Body of pancreas (tissue), 4 donors: Measurements from ENCODE around the gene HEXA. TPM values are rescaled to one million over a fixed set of nuclear protein-coding genes. Genes with fewer than 3 reads are reported as not detected.

ENCODE experiments used
- ATAC-seq: fragments of 150-250 bp; one replicate; pipeline ENCODE4 v1.9.1; 2016
- DNase-seq, 4 donors: peaks; one replicate each; pipeline ENCODE4 v3.0.0-alpha.2; 2019
- H3K27ac ChIP-seq, 4 donors: fragments of 200-600 bp; sonication (generic); 1 replicate in 3 of 4; 2 replicates in 1 of 4; pipeline versions ENCODE4 v1.5.1 to v1.6.1; 2016 to 2019; ENCODE audit warnings: mild to moderate bottlenecking in 1 of 4, mixed read lengths in 1 of 4, moderate library complexity in 1 of 4
- H3K27me3 ChIP-seq, 2 donors: fragments of 200-600 bp; sonication (generic); one replicate each; pipeline ENCODE4 v1.6.0; 2016; ENCODE audit warnings: mild to moderate bottlenecking in 1 of 2
- H3K36me3 ChIP-seq, 2 donors: fragments of 200-600 bp; sonication (generic); replicated peaks in 1 of 2; 2 replicates each; pipeline ENCODE4 v1.5.1; 2016; ENCODE audit warnings: low read depth in 2 of 2; ENCODE audit not compliant: insufficient read depth in 1 of 2
- H3K4me1 ChIP-seq: fragments of 200-600 bp; sonication (generic); one replicate; pipeline ENCODE4 v1.6.0; 2016
- H3K4me3 ChIP-seq, 2 donors: fragments of 200-600 bp; sonication (generic); 1 replicate in 1 of 2; 2 replicates in 1 of 2; pipeline ENCODE4 v1.5.1; 2016 to 2019
- H3K9me3 ChIP-seq, 3 donors: fragments of 200-600 bp; sonication (generic); 1 replicate in 2 of 3; 2 replicates in 1 of 3; pipeline ENCODE4 v1.5.1; 2016
- CTCF ChIP-seq, 7 experiments: fragments of 450-650 bp in 4 of 7; fragments of 200-600 bp in 3 of 7; sonication (generic) in 3 of 7; IDR thresholded peaks; one replicate each; pipeline ENCODE4 v1.5.1; 2016 to 2019; ENCODE audit warnings: antibody characterized with exemption in 7 of 7
- POLR2A ChIP-seq, 3 donors: fragments of 450-650 bp; IDR thresholded peaks; one replicate each; pipeline ENCODE4 v1.6.1; 2016; ENCODE audit warnings: antibody characterized with exemption in 3 of 3, mild to moderate bottlenecking in 2 of 3
- WGBS, 2 donors: methylation state at CpG; one replicate each; pipeline ENCODE4 v1.1.5; 2017; 5-methylcytosine and 5-hydroxymethylcytosine counted together
- intact Hi-C: fragments of 100-400 bp; cut with DNase I; formaldehyde crosslinking; loops from one replicate; pipeline ENCODE4 v1.15.1; 2023
- total RNA-seq, 2 donors: library from RNA; depleted of rRNA; stranded (reverse); fragments of >200 nt; gene quantifications; one replicate each; pipeline ENCODE4 v1.1.0, GENCODE V29; 2016

HEXA gene
- total RNA-seq, 2 donors from 2014 or later, result 35.5 to 48.8 TPM

DNA sequence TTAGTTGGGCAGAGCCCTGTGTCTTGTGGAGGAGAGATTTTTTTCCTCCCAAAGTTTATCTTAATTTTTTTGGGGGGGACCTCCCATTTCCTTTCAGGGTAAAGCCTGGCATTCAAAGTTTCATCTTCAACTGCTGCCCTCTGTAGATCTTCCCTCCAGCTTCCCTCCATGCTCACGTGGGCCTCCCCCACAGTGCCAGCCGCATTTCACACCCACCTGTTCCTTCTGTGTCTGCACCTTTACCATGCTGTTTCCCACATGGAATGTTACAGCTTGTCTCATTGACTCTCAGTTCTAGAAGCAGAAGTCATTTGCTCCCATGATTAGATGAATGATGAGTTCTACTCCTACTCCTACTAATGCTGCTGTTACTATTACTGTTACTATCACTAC lies 62.4 kb downstream of the HEXA start:
- Histone ChIP-seq H3K4me3 (no peak overlapping the region), H3K36me3 (no peaks in the 10 kb centered on the region), H3K27ac (no peak overlapping the region), H3K4me1 (no peaks in the 10 kb centered on the region), H3K9me3 (no peaks in the 10 kb centered on the region), H3K27me3 (no peaks in the 10 kb centered on the region)
- ATAC-seq (no peak), DNase-seq (no peak)
- 52 to 67% methylated on average over 2 of the region's 2 CpGs for WGBS, 2 donors
- TF ChIP-seq CTCF (IDR thresholded peaks at IDR 0.05), result no peak
- TF ChIP-seq POLR2A (IDR thresholded peaks at IDR 0.05), result no peak
- intact Hi-C loops, result no loop called here

GRCh38 chr15:72312605-72313447 lies 63.0 kb downstream of the HEXA start:
- DNase-seq, result peak; percentile 70 to 84 (median 75)
- no peaks in the 10 kb centered on the region for H3K27me3 ChIP-seq
- peak; percentile 91 for ATAC-seq
- no peaks in the 10 kb centered on the region for H3K4me1 ChIP-seq
- no peak overlapping the region for H3K27ac ChIP-seq
- H3K4me3 ChIP-seq, result no peak overlapping the region
- intact Hi-C loops, result no loop called here
- peak; percentile 28 to 75 (median 66) for TF ChIP-seq CTCF (IDR thresholded peaks at IDR 0.05)
- TF ChIP-seq POLR2A (IDR thresholded peaks at IDR 0.05), result no peak
- H3K36me3 ChIP-seq, result no peaks in the 10 kb centered on the region
- H3K9me3 ChIP-seq, result no peaks in the 10 kb centered on the region
- WGBS, 2 donors, result 54 to 55% methylated on average over 2 of the region's 2 CpGs

GRCh38 chr15:72307026-72307425 lies 68.8 kb downstream of the HEXA start:
- WGBS, 2 donors, result 66 to 88% methylated on average over 3 to 5 of the region's 5 CpGs
- Histone ChIP-seq H3K4me1 (no peaks in the 10 kb centered on the region), H3K9me3 (no peaks in the 10 kb centered on the region), H3K4me3 (no peak overlapping the region), H3K27me3 (no peaks in the 10 kb centered on the region), H3K27ac (no peak overlapping the region), H3K36me3 (no peaks in the 10 kb centered on the region)
- TF ChIP-seq CTCF (IDR thresholded peaks at IDR 0.05) (no peak), POLR2A (IDR thresholded peaks at IDR 0.05) (no peak)
- intact Hi-C loops, result no loop called here
- no peak for ATAC-seq
- no peak for DNase-seq

DNA sequence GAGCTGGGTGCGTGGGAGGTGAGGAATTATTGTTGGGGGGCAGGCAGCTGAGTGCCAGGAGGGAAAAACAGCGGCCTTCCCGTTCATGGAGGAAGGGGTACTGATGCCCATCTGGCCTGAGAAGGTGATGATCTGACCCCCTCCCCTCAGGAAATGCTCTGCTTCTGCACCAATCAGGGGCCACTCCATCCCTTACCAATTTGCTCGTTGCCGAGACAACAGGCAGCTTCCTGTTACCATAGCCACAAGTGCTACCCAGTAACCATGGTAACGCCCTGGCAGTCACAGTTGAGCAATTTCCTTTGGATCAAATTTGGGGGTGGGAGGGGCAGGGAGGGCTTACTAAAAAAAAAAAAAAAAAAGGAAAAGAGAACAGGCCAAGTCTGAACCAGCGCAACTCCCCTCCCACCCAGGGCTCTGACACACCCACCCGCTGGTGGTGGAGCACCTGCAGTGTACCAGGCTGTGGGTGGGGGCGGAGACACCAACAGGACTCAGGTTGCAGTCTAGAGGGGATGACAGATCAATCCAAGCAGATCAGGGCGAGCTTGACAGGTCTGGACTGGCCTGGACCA lies 69.5 kb downstream of the HEXA start:
- ATAC-seq (no peak), DNase-seq (peak in 1 of 4 donors; percentile 28)
- Histone ChIP-seq H3K27ac (no peak overlapping the region), H3K27me3 (no peaks in the 10 kb centered on the region), H3K4me3 (no peak overlapping the region), H3K4me1 (no peaks in the 10 kb centered on the region), H3K36me3 (no peaks in the 10 kb centered on the region), H3K9me3 (no peaks in the 10 kb centered on the region)
- 65 to 78% methylated on average over 10 of the region's 10 CpGs for WGBS, 2 donors
- TF ChIP-seq CTCF (IDR thresholded peaks at IDR 0.05), result no peak
- no peak for TF ChIP-seq POLR2A (IDR thresholded peaks at IDR 0.05)
- intact Hi-C loops, result no loop called here
